Nephron (organoid): Measurements from ENCODE around the gene ARL15.

ENCODE experiments used
- H3K27ac Mint-ChIP-seq, 3 experiments: 2 replicates each; pipeline ENCODE4 v1.8.0; 2020; ENCODE audit warnings: mixed read lengths in 3 of 3, mild to moderate bottlenecking in 2 of 3, moderate library complexity in 1 of 3
- H3K27me3 Mint-ChIP-seq: 2 replicates; pipeline ENCODE4 v1.8.0; 2021; ENCODE audit warnings: low read depth, mild to moderate bottlenecking, moderate library complexity, mixed read lengths
- H3K36me3 Mint-ChIP-seq: 2 replicates; pipeline ENCODE4 v1.8.0; 2020; ENCODE audit warnings: low read depth, mixed read lengths
- H3K4me1 Mint-ChIP-seq: 2 replicates; pipeline ENCODE4 v1.8.0; 2020; ENCODE audit warnings: mixed read lengths
- H3K4me3 Mint-ChIP-seq, 3 experiments: 2 replicates each; pipeline ENCODE4 v1.8.0; 2020; ENCODE audit warnings: mild to moderate bottlenecking in 3 of 3, mixed read lengths in 3 of 3, moderate library complexity in 2 of 3
- H3K9me3 Mint-ChIP-seq: 2 replicates; pipeline ENCODE4 v1.8.0; 2020; ENCODE audit warnings: mixed read lengths
- TF ChIP-seq, protein P1 (sequence below), 3 experiments: fragments of 200-600 bp; sonication (generic); IDR thresholded peaks; one replicate each; pipeline ENCODE4 v1.5.0; 2021; ENCODE audit warnings: antibody characterized with exemption in 3 of 3; ENCODE audit not compliant: unreplicated experiment in 3 of 3

Gene ARL15

GRCh38 chr5:54133917-54134316 is 176.5 kb downstream of the ARL15 start:
- Mint-ChIP-seq H3K9me3 (peaks cover 2% of the 10 kb centered on the region), H3K27me3 (no peaks in the 10 kb centered on the region), H3K4me1 (peaks cover 15% of the 10 kb centered on the region), H3K27ac (no peak overlapping the region), H3K36me3 (no peaks in the 10 kb centered on the region), H3K4me3 (no peak overlapping the region)
- TF ChIP-seq, protein P1, sequence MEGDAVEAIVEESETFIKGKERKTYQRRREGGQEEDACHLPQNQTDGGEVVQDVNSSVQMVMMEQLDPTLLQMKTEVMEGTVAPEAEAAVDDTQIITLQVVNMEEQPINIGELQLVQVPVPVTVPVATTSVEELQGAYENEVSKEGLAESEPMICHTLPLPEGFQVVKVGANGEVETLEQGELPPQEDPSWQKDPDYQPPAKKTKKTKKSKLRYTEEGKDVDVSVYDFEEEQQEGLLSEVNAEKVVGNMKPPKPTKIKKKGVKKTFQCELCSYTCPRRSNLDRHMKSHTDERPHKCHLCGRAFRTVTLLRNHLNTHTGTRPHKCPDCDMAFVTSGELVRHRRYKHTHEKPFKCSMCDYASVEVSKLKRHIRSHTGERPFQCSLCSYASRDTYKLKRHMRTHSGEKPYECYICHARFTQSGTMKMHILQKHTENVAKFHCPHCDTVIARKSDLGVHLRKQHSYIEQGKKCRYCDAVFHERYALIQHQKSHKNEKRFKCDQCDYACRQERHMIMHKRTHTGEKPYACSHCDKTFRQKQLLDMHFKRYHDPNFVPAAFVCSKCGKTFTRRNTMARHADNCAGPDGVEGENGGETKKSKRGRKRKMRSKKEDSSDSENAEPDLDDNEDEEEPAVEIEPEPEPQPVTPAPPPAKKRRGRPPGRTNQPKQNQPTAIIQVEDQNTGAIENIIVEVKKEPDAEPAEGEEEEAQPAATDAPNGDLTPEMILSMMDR (IDR thresholded peaks at IDR 0.05; ENCODE audit: unreplicated experiment in 3 of 3): no peak

DNA sequence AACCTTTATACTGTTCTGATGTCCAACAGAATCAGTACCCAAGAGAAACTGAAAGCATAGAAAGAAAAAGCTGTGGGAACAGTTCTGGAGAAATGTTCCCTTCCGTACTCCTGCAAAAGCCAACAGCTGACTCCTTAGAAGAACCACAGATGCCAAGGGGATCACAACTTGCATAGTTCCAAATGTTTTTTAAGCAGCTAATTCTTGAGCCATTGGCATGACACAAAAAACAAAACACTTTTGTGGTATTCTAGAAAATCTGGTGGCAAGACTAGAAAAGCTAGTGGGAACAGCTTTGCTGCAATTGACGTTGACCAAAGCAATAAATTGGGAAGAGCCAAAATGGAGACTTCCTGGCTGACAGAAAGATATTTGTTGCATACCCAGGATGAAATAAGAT is 189.9 kb downstream of the ARL15 start:
- H3K4me1 Mint-ChIP-seq: no peaks in the 10 kb centered on the region
- no peaks in the 10 kb centered on the region for H3K36me3 Mint-ChIP-seq
- TF ChIP-seq, protein P1 (IDR thresholded peaks at IDR 0.05; ENCODE audit: unreplicated experiment in 3 of 3): no peak
- no peaks in the 10 kb centered on the region for H3K9me3 Mint-ChIP-seq
- H3K27me3 Mint-ChIP-seq: no peaks in the 10 kb centered on the region
- H3K27ac Mint-ChIP-seq: no peak overlapping the region
- no peak overlapping the region for H3K4me3 Mint-ChIP-seq

GRCh38 chr5:54117957-54118356 is 192.4 kb downstream of the ARL15 start:
- Mint-ChIP-seq H3K4me1 (peaks cover 4% of the 10 kb centered on the region), H3K27ac (no peak overlapping the region), H3K4me3 (no peak overlapping the region), H3K9me3 (no peaks in the 10 kb centered on the region), H3K36me3 (no peaks in the 10 kb centered on the region), H3K27me3 (no peaks in the 10 kb centered on the region)
- TF ChIP-seq, protein P1 (IDR thresholded peaks at IDR 0.05; ENCODE audit: unreplicated experiment in 3 of 3): no peak

- no peak overlapping the region for H3K27ac Mint-ChIP-seq
- no peaks in the 10 kb centered on the region for H3K27me3 Mint-ChIP-seq
- H3K9me3 Mint-ChIP-seq: no peaks in the 10 kb centered on the region
- H3K4me3 Mint-ChIP-seq: no peak overlapping the region
- no peaks in the 10 kb centered on the region for H3K36me3 Mint-ChIP-seq
- H3K4me1 Mint-ChIP-seq: peaks cover 6% of the 10 kb centered on the region
- TF ChIP-seq, protein P1 (IDR thresholded peaks at IDR 0.05; ENCODE audit: unreplicated experiment in 3 of 3): no peak
These were observed 194.5 kb downstream of the ARL15 start for GRCh38 chr5:54115735-54116403.

DNA sequence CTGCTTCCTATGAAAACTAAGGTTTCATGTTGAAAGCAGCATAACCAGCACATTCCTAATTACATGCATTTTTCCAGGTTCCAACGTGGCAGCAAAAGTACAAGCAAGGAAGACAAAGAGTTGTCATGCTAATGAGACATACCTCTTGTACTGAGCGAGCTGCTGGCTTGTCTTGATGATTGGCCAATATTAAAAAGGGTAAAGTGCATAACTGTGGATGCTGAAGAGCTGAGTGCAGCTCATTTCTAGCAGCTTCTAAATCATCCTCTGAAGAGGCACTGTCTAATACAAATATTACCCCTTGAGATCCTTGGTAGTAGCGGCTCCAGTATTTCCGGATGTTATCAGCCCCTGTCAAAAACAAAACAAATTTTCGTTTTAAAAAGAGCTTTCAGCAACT is 197.3 kb downstream of the ARL15 start:
- Mint-ChIP-seq H3K36me3 (no peaks in the 10 kb centered on the region), H3K4me1 (peaks cover 6% of the 10 kb centered on the region), H3K4me3 (no peak overlapping the region), H3K27ac (peak overlapping the region in 1 of 3 experiments; percentile 74), H3K9me3 (no peaks in the 10 kb centered on the region), H3K27me3 (no peaks in the 10 kb centered on the region)
- TF ChIP-seq, protein P1 (IDR thresholded peaks at IDR 0.05; ENCODE audit: unreplicated experiment in 3 of 3): no peak
